Measurements from ENCODE around the gene FIG4.

FIG4 gene

GRCh38 chr6:109701221-109701620, 10.1 kb downstream of the FIG4 start:
- H2AFZ ChIP-seq (ENCODE audit: low read length): no peak overlapping the region
- H3K79me2 ChIP-seq (ENCODE audit: insufficient read depth, low read length): no peaks in the 10 kb centered on the region
- no peak overlapping the region for H3K9ac ChIP-seq (ENCODE audit: low read depth, low read length, poor library complexity, severe bottlenecking)
- no peak overlapping the region for H3K4me3 ChIP-seq (ENCODE audit: low read length, poor library complexity, severe bottlenecking)
- no peak overlapping the region for H3K4me2 ChIP-seq (ENCODE audit: low read depth, low read length, poor library complexity, severe bottlenecking)
- TF ChIP-seq EZH2phosphoT487 (IDR thresholded peaks at IDR 0.05; ENCODE audit: borderline replicate concordance): no peak
- no peaks in the 10 kb centered on the region for H3K9me3 ChIP-seq (ENCODE audit: insufficient read depth, low read depth, low read length)
- H3K27me3 ChIP-seq (ENCODE audit: insufficient read depth, low read length, poor library complexity, severe bottlenecking): no peaks in the 10 kb centered on the region
- peaks cover 6% of the 10 kb centered on the region for H3K4me1 ChIP-seq (ENCODE audit: insufficient read depth, low read length, poor library complexity, severe bottlenecking)
- H3K36me3 ChIP-seq (ENCODE audit: insufficient read depth, low read length): no peaks in the 10 kb centered on the region
- no peaks in the 10 kb centered on the region for H3F3A ChIP-seq (ENCODE audit: low read depth)
- H3K9me2 ChIP-seq (replicated peaks; ENCODE audit: low read depth, low read length): no peaks in the 10 kb centered on the region
- H4K20me1 ChIP-seq (ENCODE audit: insufficient read depth, low read length, poor library complexity, severe bottlenecking): no peaks in the 10 kb centered on the region

- Histone ChIP-seq H3K9me3 (ENCODE audit: insufficient read depth, low read depth, low read length) (no peaks in the 10 kb centered on the region), H3K4me2 (ENCODE audit: low read depth, low read length, poor library complexity, severe bottlenecking) (no peak overlapping the region), H3K27me3 (ENCODE audit: insufficient read depth, low read length, poor library complexity, severe bottlenecking) (no peaks in the 10 kb centered on the region), H3K9me2 (replicated peaks; ENCODE audit: low read depth, low read length) (no peaks in the 10 kb centered on the region), H3K4me1 (ENCODE audit: insufficient read depth, low read length, poor library complexity, severe bottlenecking) (peaks cover 12% of the 10 kb centered on the region), H3K4me3 (ENCODE audit: low read length, poor library complexity, severe bottlenecking) (no peak overlapping the region), H3K36me3 (ENCODE audit: insufficient read depth, low read length) (no peaks in the 10 kb centered on the region), H3K9ac (ENCODE audit: low read depth, low read length, poor library complexity, severe bottlenecking) (no peak overlapping the region), H2AFZ (ENCODE audit: low read length) (no peak overlapping the region), H3K79me2 (ENCODE audit: insufficient read depth, low read length) (no peaks in the 10 kb centered on the region), H3F3A (ENCODE audit: low read depth) (no peaks in the 10 kb centered on the region), H4K20me1 (ENCODE audit: insufficient read depth, low read length, poor library complexity, severe bottlenecking) (no peaks in the 10 kb centered on the region)
- TF ChIP-seq EZH2phosphoT487 (IDR thresholded peaks at IDR 0.05; ENCODE audit: borderline replicate concordance): no peak
- no peak for TF ChIP-seq CTCF (conservative IDR thresholded peaks at IDR 0.05; ENCODE audit: low read length)
Observed at GRCh38 chr6:109701774-109702173, 10.7 kb downstream of the FIG4 start.

GRCh38 chr6:109702791-109703190, 11.7 kb downstream of the FIG4 start:
- H3K4me1 ChIP-seq (ENCODE audit: insufficient read depth, low read length, poor library complexity, severe bottlenecking): peaks cover 13% of the 10 kb centered on the region
- no peak overlapping the region for H3K4me3 ChIP-seq (ENCODE audit: low read length, poor library complexity, severe bottlenecking)
- H3K79me2 ChIP-seq (ENCODE audit: insufficient read depth, low read length): no peaks in the 10 kb centered on the region
- no peaks in the 10 kb centered on the region for H4K20me1 ChIP-seq (ENCODE audit: insufficient read depth, low read length, poor library complexity, severe bottlenecking)
- no peaks in the 10 kb centered on the region for H3K27me3 ChIP-seq (ENCODE audit: insufficient read depth, low read length, poor library complexity, severe bottlenecking)
- no peaks in the 10 kb centered on the region for H3F3A ChIP-seq (ENCODE audit: low read depth)
- H3K9ac ChIP-seq (ENCODE audit: low read depth, low read length, poor library complexity, severe bottlenecking): no peak overlapping the region
- H3K36me3 ChIP-seq (ENCODE audit: insufficient read depth, low read length): no peaks in the 10 kb centered on the region
- H3K9me2 ChIP-seq (replicated peaks; ENCODE audit: low read depth, low read length): no peaks in the 10 kb centered on the region
- TF ChIP-seq CTCF (conservative IDR thresholded peaks at IDR 0.05; ENCODE audit: low read length): no peak
- no peak for TF ChIP-seq EZH2phosphoT487 (IDR thresholded peaks at IDR 0.05; ENCODE audit: borderline replicate concordance)
- H3K4me2 ChIP-seq (ENCODE audit: low read depth, low read length, poor library complexity, severe bottlenecking): no peak overlapping the region
- H2AFZ ChIP-seq (ENCODE audit: low read length): no peak overlapping the region
- H3K9me3 ChIP-seq (ENCODE audit: insufficient read depth, low read depth, low read length): no peaks in the 10 kb centered on the region

GRCh38 chr6:109705258-109705657, 14.2 kb downstream of the FIG4 start:
- H3K4me3 ChIP-seq (ENCODE audit: low read length, poor library complexity, severe bottlenecking): no peak overlapping the region
- H3K36me3 ChIP-seq (ENCODE audit: insufficient read depth, low read length): no peaks in the 10 kb centered on the region
- no peaks in the 10 kb centered on the region for H3K9me2 ChIP-seq (replicated peaks; ENCODE audit: low read depth, low read length)
- no peak overlapping the region for H3K4me2 ChIP-seq (ENCODE audit: low read depth, low read length, poor library complexity, severe bottlenecking)
- TF ChIP-seq EZH2phosphoT487 (IDR thresholded peaks at IDR 0.05; ENCODE audit: borderline replicate concordance): no peak
- peak; percentile 99 for TF ChIP-seq CTCF (conservative IDR thresholded peaks at IDR 0.05; ENCODE audit: low read length)
- peak overlapping the region; percentile 20 for H3K9ac ChIP-seq (ENCODE audit: low read depth, low read length, poor library complexity, severe bottlenecking)
- H3K79me2 ChIP-seq (ENCODE audit: insufficient read depth, low read length): no peaks in the 10 kb centered on the region; the same call in 1 of the 2 replicates
- H3K4me1 ChIP-seq (ENCODE audit: insufficient read depth, low read length, poor library complexity, severe bottlenecking): peaks cover 13% of the 10 kb centered on the region
- H3F3A ChIP-seq (ENCODE audit: low read depth): no peaks in the 10 kb centered on the region
- H2AFZ ChIP-seq (ENCODE audit: low read length): no peak overlapping the region
- H4K20me1 ChIP-seq (ENCODE audit: insufficient read depth, low read length, poor library complexity, severe bottlenecking): no peaks in the 10 kb centered on the region
- no peaks in the 10 kb centered on the region for H3K9me3 ChIP-seq (ENCODE audit: insufficient read depth, low read depth, low read length)
- no peaks in the 10 kb centered on the region for H3K27me3 ChIP-seq (ENCODE audit: insufficient read depth, low read length, poor library complexity, severe bottlenecking)
